ENCODE data around the gene CCDC15.

DNA sequence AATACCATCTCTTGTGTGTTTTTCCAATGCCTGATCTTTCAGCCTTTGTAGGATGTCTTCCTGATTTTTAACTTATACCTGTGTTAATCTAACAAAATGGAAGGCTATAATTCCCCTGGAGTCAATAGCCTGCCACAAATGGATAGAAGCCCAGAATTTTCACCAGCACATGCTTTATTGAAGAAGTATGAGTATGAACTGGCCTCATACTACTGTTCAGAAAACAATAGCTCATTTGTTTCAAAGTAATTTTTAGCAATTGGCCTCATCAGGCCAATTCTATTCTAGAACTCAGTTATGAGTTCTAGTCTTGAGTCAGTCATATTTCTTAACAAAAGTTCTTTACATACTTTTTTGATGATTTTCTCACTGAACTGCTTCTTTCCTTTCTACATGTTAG, 68.5 kb downstream of the CCDC15 start:
- no peak for TF ChIP-seq POLR2A (IDR thresholded peaks at IDR 0.05)
- TF ChIP-seq, protein P1, sequence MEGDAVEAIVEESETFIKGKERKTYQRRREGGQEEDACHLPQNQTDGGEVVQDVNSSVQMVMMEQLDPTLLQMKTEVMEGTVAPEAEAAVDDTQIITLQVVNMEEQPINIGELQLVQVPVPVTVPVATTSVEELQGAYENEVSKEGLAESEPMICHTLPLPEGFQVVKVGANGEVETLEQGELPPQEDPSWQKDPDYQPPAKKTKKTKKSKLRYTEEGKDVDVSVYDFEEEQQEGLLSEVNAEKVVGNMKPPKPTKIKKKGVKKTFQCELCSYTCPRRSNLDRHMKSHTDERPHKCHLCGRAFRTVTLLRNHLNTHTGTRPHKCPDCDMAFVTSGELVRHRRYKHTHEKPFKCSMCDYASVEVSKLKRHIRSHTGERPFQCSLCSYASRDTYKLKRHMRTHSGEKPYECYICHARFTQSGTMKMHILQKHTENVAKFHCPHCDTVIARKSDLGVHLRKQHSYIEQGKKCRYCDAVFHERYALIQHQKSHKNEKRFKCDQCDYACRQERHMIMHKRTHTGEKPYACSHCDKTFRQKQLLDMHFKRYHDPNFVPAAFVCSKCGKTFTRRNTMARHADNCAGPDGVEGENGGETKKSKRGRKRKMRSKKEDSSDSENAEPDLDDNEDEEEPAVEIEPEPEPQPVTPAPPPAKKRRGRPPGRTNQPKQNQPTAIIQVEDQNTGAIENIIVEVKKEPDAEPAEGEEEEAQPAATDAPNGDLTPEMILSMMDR (IDR thresholded peaks at IDR 0.05): no peak
